Measurements from ENCODE around the gene PNLDC1. TPM values are rescaled to one million over a fixed set of nuclear protein-coding genes. Genes with fewer than 3 reads are reported as not detected.

Gene PNLDC1, protein sequence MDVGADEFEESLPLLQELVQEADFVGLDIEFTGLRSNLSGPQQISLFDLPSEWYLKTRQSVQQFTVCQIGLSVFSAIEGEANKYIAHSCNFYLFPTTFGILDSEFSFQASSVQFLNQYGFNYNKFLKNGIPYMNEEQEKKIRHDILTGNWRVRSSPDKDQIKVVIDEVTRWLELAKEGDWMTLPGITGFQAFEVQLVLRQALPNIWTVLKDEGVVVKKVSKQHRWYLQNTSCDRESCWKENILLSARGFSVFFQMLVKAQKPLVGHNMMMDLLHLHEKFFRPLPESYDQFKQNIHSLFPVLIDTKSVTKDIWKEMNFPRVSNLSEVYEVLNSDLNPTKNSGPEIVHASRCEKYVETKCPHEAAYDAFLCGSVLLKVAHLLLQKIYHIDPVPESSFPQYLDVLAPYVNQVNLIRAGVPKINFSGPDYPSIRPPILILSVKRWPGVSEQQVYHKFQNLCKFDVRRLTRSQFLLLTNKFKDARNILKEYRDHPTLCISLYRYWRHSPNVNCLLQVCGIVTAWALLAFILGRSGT
- not detected in 2 replicates for total RNA-seq

DNA sequence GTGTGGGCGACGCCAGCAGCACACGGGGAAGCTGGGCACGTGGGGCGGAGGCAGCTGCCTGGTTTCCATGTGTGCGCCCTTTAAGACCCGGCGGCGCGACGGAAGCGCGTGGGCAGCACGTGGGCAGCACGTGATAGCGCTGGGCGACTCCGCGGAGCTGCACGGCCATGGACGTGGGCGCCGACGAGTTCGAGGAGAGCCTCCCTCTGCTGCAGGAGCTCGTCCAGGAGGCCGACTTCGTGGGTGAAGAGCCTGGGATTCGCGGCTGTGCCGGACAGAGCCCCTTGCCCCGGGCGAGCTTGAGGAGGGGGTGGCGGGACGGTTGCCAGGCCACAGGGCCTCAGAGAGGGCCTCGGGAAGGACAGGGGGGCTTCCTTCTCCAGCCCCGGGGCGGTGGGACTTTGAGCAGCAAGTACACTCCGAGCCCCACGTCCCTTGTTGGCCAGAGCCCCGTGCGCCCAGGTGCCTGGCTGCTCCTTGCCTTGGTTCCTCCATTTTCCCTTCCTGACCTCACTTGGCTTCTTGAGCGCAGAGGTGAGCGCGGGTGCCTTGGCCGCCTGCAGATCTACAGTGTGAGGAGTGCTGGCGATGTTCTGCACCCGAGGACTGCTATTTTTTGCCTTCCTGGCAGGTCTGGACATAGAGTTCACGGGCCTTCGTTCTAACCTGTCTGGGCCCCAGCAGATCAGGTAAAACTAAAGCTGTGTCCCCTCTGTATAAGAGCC, at the start of gene PNLDC1:
TSS of gene PNLDC1 (plus strand) at position 136 of the 725 bp plus-strand sequence. CDS start at position 168, 32 bp downstream.

GRCh38 chr6:159761873-159762680, 38.0 kb upstream of the PNLDC1 start, which contains the start of gene ACAT2:
Gene ACAT2 (plus strand): TSS chr6:159762045. CDS start chr6:159762088, 43 bp downstream.

GRCh38 chr6:159789377-159790148, 10.5 kb upstream of the PNLDC1 start, which contains the start of gene TCP1:
Gene TCP1 (minus strand): TSS chr6:159789602. CDS start chr6:159789468, 134 bp downstream.

GRCh38 chr6:159790149-159790955, 9.7 kb upstream of the PNLDC1 start, which contains the start of gene MRPL18:
Gene MRPL18 (plus strand): TSS chr6:159790467. CDS start chr6:159790588, 121 bp downstream.

Other genes with a start within 250 kb of the PNLDC1 start
- gene SOD2, start 107.0 kb upstream of the PNLDC1 start, total RNA-seq: 213 and 2,364 TPM in 2 replicates
- 99.6 and 129 TPM in 2 replicates for gene WTAP, start 72.8 kb upstream of the PNLDC1 start, total RNA-seq
- gene ACAT2, start 38.2 kb upstream of the PNLDC1 start, total RNA-seq: 19.0 and 76.8 TPM in 2 replicates
- 273 and 275 TPM in 2 replicates for gene TCP1, start 10.7 kb upstream of the PNLDC1 start, total RNA-seq
- 78.4 and 107 TPM in 2 replicates for gene MRPL18, start 9.8 kb upstream of the PNLDC1 start, total RNA-seq
- not detected in 2 replicates for gene MAS1, start 90.7 kb downstream of the PNLDC1 start, total RNA-seq
- gene IGF2R, start 168.8 kb downstream of the PNLDC1 start, total RNA-seq: 170 and 264 TPM in 2 replicates

Data from smooth muscle cell of trachea (primary cell).